Ascending aorta (tissue), 2 donors: ENCODE measurements around the gene TENT4A. TPM values are rescaled to one million over a fixed set of nuclear protein-coding genes. Genes with fewer than 3 reads are reported as not detected.

Experiments
- DNase-seq, 2 donors: peaks; one replicate each; pipeline ENCODE4 v3.0.0-alpha.2; 2019; ENCODE audit warnings: low spot score in 2 of 2
- H3K27ac ChIP-seq, 2 donors: fragments of 200-600 bp; sonication (generic); one replicate each; pipeline ENCODE4 v1.5.1; 2016 to 2017; ENCODE audit warnings: mild to moderate bottlenecking in 1 of 2
- H3K27me3 ChIP-seq: fragments of 200-600 bp; sonication (generic); one replicate; pipeline ENCODE4 v1.5.1; 2017
- H3K36me3 ChIP-seq, 2 donors: fragments of 200-600 bp; sonication (generic); one replicate each; pipeline ENCODE4 v1.5.1; 2016
- H3K4me1 ChIP-seq, 2 donors: fragments of 200-600 bp; sonication (generic); one replicate each; pipeline ENCODE4 v1.5.1; 2016 to 2017; ENCODE audit warnings: mild to moderate bottlenecking in 1 of 2
- H3K4me3 ChIP-seq, 2 donors: fragments of 200-600 bp; sonication (generic); one replicate each; pipeline ENCODE4 v1.5.1; 2016 to 2017; ENCODE audit warnings: mild to moderate bottlenecking in 1 of 2
- H3K9me3 ChIP-seq, 2 donors: fragments of 200-600 bp; sonication (generic); one replicate each; pipeline ENCODE4 v1.5.1; 2016
- intact Hi-C: fragments of 100-400 bp; cut with DNase I; formaldehyde crosslinking; loops from one replicate; pipeline ENCODE4 v1.15.1; 2023
- total RNA-seq: library from RNA; depleted of rRNA; stranded (reverse); fragments of >200 nt; gene quantifications from one replicate; pipeline ENCODE4 v1.1.0, GENCODE V29; 2016
- TF ChIP-seq, protein P1 (sequence below), 3 experiments: fragments of 200-600 bp in 2 of 3; fragments of 450-650 bp in 1 of 3; sonication (generic) in 2 of 3; IDR thresholded peaks; one replicate each; pipeline ENCODE4 v1.5.1; 2016 to 2019; ENCODE audit warnings: antibody characterized with exemption in 3 of 3, mild to moderate bottlenecking in 1 of 3, moderate library complexity in 1 of 3

TENT4A gene
- total RNA-seq, 1 donor from 2014 or later: 12.5 TPM

DNA sequence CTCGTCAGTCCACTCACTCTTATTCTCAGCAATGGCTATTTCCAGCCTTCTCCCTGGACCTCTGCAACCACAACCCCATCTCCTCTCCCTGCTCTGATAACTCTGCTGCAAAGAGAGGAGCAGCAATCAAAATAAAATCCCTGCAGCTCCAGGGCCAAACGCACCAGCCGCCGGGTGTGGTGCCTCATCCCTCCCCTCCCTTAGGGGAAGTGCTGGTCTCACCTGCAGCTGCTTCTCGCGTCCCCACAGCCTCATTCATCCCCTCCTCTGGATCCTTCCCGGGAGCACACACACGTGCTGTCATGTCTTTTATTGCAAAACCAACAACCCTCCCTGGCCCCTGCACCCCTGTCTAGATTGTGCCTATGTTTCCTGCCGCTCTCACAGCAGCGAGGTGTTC is 77.8 kb downstream of the TENT4A start:
- Histone ChIP-seq H3K4me1 (no peaks in the 10 kb centered on the region), H3K4me3 (no peak overlapping the region), H3K27me3 (no peaks in the 10 kb centered on the region), H3K36me3 (no peaks in the 10 kb centered on the region), H3K9me3 (no peaks in the 10 kb centered on the region), H3K27ac (no peak overlapping the region)
- TF ChIP-seq, protein P1, sequence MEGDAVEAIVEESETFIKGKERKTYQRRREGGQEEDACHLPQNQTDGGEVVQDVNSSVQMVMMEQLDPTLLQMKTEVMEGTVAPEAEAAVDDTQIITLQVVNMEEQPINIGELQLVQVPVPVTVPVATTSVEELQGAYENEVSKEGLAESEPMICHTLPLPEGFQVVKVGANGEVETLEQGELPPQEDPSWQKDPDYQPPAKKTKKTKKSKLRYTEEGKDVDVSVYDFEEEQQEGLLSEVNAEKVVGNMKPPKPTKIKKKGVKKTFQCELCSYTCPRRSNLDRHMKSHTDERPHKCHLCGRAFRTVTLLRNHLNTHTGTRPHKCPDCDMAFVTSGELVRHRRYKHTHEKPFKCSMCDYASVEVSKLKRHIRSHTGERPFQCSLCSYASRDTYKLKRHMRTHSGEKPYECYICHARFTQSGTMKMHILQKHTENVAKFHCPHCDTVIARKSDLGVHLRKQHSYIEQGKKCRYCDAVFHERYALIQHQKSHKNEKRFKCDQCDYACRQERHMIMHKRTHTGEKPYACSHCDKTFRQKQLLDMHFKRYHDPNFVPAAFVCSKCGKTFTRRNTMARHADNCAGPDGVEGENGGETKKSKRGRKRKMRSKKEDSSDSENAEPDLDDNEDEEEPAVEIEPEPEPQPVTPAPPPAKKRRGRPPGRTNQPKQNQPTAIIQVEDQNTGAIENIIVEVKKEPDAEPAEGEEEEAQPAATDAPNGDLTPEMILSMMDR (IDR thresholded peaks at IDR 0.05): no peak
- DNase-seq: no peak
- intact Hi-C loops: no loop called here

DNA sequence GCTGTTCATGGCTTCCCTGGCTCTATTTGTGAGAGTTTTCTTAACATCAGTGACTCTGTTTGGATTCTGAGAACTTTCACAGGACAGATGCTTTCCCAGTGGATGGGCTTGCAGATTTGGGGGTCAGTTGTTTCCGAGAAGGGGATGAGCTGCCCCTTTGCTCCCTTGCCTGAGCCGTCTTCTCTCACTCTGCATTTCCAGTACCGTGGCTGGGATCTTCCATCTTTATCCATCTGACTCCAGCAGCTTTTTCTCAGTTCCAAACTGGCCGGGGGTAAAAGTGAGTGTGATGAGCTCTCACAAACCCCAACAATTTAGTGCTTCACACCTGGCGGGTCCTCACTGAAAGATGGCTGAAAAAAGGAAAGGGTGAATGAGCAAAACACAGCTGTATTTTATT is 79.1 kb downstream of the TENT4A start:
- TF ChIP-seq, protein P1 (IDR thresholded peaks at IDR 0.05): no peak
- Histone ChIP-seq H3K4me3 (no peak overlapping the region), H3K9me3 (no peaks in the 10 kb centered on the region), H3K27me3 (no peaks in the 10 kb centered on the region), H3K4me1 (no peaks in the 10 kb centered on the region), H3K36me3 (no peaks in the 10 kb centered on the region), H3K27ac (no peak overlapping the region)
- intact Hi-C loops: no loop called here
- no peak for DNase-seq

DNA sequence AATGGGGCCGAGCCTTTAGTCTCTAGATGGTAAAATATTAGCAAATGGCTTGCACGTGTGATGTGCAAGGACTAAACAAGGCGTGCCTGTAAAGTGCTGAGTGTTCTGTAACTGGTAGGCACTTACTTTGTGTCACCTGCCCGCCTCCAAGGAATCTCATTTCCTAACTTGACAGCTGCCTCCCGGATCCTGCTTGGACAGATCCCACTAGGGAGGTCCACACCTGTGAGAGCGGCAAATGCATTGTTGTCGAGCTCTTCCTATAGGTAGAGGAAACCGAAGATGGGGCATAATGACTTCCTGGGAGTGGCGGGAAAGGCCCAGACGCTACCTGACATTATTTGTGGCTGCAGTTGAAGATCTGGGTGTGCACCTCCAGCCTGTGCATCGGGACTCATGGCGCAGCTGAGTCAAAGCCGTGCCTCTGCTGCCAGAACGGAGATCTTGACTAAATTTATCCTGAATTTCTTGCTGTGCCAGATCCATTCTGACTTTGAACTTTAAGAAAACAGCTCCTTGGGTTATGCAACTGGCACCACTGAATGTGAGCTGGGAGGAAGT is 79.8 kb downstream of the TENT4A start:
- H3K36me3 ChIP-seq: no peaks in the 10 kb centered on the region
- H3K4me3 ChIP-seq: no peak overlapping the region
- H3K27ac ChIP-seq: no peak overlapping the region
- H3K27me3 ChIP-seq: no peaks in the 10 kb centered on the region
- no peak for DNase-seq
- TF ChIP-seq, protein P1 (IDR thresholded peaks at IDR 0.05): no peak
- H3K4me1 ChIP-seq: no peaks in the 10 kb centered on the region
- H3K9me3 ChIP-seq: no peaks in the 10 kb centered on the region
- intact Hi-C loops: no loop called here

DNA sequence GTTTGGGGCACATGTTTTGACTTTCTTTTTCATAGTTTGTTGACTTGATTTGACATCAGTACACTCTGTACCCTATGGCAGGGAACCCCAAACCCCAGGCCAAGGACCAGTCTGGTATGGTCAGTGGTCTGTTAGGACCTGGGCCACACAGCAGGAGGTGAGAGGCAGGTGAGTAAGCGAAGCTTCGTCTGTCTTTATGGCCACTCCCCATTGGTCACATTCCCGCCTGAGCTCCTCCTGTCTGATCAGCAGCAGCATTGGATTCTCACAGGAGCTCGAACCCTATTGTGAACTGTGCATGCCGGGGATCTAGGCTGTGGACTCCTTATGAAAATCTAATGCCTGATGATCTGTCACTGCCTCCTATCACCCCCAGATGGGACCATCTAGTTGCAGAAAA is 88.0 kb downstream of the TENT4A start:
- TF ChIP-seq, protein P1 (IDR thresholded peaks at IDR 0.05): no peak
- Histone ChIP-seq H3K36me3 (no peaks in the 10 kb centered on the region), H3K4me1 (peaks cover 0 to 3% of the 10 kb centered on the region in 2 donors), H3K27me3 (no peaks in the 10 kb centered on the region), H3K4me3 (no peak overlapping the region), H3K27ac (no peak overlapping the region), H3K9me3 (no peaks in the 10 kb centered on the region)
- no peak for DNase-seq
- intact Hi-C loops: no loop called here

DNA sequence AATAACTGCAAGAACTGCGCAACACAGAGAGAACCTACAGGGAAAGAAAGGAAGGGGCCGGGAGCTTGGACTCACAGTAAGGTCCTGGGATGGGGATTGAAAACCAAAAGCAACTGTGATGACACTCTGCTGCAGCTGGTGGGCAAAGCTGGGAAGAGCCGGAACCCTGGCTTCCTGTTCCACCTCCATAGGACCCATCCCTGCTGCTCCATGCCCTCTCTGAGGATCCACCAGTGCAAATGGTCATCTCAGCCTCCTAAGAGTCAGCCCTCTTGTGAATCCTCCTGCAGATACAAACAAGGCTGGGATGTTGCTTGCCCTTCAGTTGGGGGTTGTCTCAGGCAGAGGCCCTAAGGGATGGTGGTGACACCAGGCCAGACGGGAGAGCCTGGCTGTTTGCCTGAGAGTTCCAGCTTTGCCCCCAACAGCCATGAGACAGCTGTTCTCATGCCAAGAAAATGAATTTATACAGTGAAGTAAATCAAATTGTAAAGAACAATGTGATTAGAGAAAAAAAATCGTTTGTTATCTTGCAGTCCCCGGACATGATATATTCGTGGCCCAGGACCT is 90.8 kb downstream of the TENT4A start:
- TF ChIP-seq, protein P1 (IDR thresholded peaks at IDR 0.05): no peak
- no peak for DNase-seq
- H3K27ac ChIP-seq: no peak overlapping the region
- H3K9me3 ChIP-seq: no peaks in the 10 kb centered on the region
- no peaks in the 10 kb centered on the region for H3K36me3 ChIP-seq
- no peaks in the 10 kb centered on the region for H3K27me3 ChIP-seq
- H3K4me3 ChIP-seq: no peak overlapping the region
- peaks cover 0 to 3% of the 10 kb centered on the region in 2 donors for H3K4me1 ChIP-seq
- intact Hi-C loops: no loop called here
